ENCODE measurements around the gene AK1. TPM values are rescaled to one million over a fixed set of nuclear protein-coding genes. Genes with fewer than 3 reads are reported as not detected.

AK1 gene
- total and polyA plus RNA-seq, 2 of the 8 experiments (the other 6 are each of a cell fraction or from before 2014, with no cell fraction given): 37.9 to 39.2 TPM

GRCh38 chr9:127833555-127833954 is 43.9 kb downstream of the AK1 start:
- 90% methylated on average over 1 of the region's 1 CpG; no CpG with 5 or more reads in 1 of the 2 experiments for WGBS, 2 experiments (ENCODE audit: extremely low coverage in 1 of 2, insufficient coverage in 1 of 2, insufficient read length in 1 of 2, insufficient replicate concordance in 2 of 2, low coverage in 1 of 2, low lambda C conversion rate in 2 of 2, missing lambda C conversion rate in 1 of 2)
- no peak overlapping the region for H4K5ac ChIP-seq (ENCODE audit: insufficient read length, low read depth, low read length)
- TF ChIP-seq ATF3 (IDR thresholded peaks at IDR 0.05; ENCODE audit: insufficient read depth, low read depth, low read length): no peak
- TF ChIP-seq CBX5 (IDR thresholded peaks at IDR 0.05; ENCODE audit: low read depth, low read length): no peak
- TF ChIP-seq BACH1 (IDR thresholded peaks at IDR 0.05; ENCODE audit: low read length): no peak
- no peak for TF ChIP-seq GABPA (IDR thresholded peaks at IDR 0.05; ENCODE audit: borderline replicate concordance, insufficient read depth, low read length)
- no peak for TF ChIP-seq ZNF274 (IDR thresholded peaks at IDR 0.05; ENCODE audit: borderline replicate concordance, extremely low read depth, low read length)
- TF ChIP-seq SRF (IDR thresholded peaks at IDR 0.05; ENCODE audit: low read depth, low read length): no peak

More at GRCh38 chr9:127833555-127833954, 43.9 kb downstream of the AK1 start:
- Histone ChIP-seq H3K4me3 (ENCODE audit: extremely low read depth in 1 of 4, insufficient read depth in 2 of 4, low read depth in 3 of 4, low read length in 4 of 4) (no peak overlapping the region), H2BK120ac (replicated peaks; ENCODE audit: low read depth, low read length) (no peak overlapping the region), H2BK12ac (ENCODE audit: low read depth, low read length) (no peak overlapping the region), H3K18ac (ENCODE audit: extremely low read depth, low read length) (no peak overlapping the region), H2AK5ac (ENCODE audit: low read depth, low read length) (no peak overlapping the region), H3K79me1 (ENCODE audit: low read depth, low read length) (no peaks in the 10 kb centered on the region), H3K79me2 (ENCODE audit: control insufficient read depth in 1 of 2, insufficient read depth in 2 of 2, low read length in 2 of 2) (no peaks in the 10 kb centered on the region), H3K9ac (replicated peaks in 1 of 4; ENCODE audit: extremely low read depth in 1 of 4, low read depth in 3 of 4, low read length in 3 of 4) (no peak overlapping the region), H3K27me3 (replicated peaks in 1 of 4; ENCODE audit: control insufficient read depth in 3 of 4, extremely low read depth in 1 of 4, insufficient read depth in 3 of 4, low read length in 3 of 4) (no peaks in the 10 kb centered on the region), H2BK20ac (ENCODE audit: low read length) (no peak overlapping the region), H3K14ac (ENCODE audit: insufficient read length) (no peak overlapping the region), H3K36me3 (ENCODE audit: control insufficient read depth in 2 of 4, insufficient read depth in 4 of 4, low read length in 3 of 4) (no peaks in the 10 kb centered on the region), H3K23me2 (ENCODE audit: low read depth, low read length) (no peaks in the 10 kb centered on the region), H3K4ac (replicated peaks; ENCODE audit: insufficient read length, low read depth, low read length) (no peak overlapping the region), H4K8ac (ENCODE audit: extremely low read depth, insufficient read depth, low read length) (no peak overlapping the region), H3K27ac (ENCODE audit: low read depth, low read length) (no peak overlapping the region), H2BK15ac (ENCODE audit: low read length) (no peak overlapping the region), H3K4me1 (replicated peaks in 1 of 4; ENCODE audit: control insufficient read depth in 3 of 4, insufficient read depth in 4 of 4, low read length in 3 of 4) (peaks cover 0 to 7% (median 3%) of the 10 kb centered on the region in 4 experiments; a peak in 4 of 7 replicates), H2BK5ac (ENCODE audit: low read depth, low read length) (no peak overlapping the region), H2AFZ (ENCODE audit: low read length) (no peak overlapping the region), H3K4me2 (ENCODE audit: insufficient read depth in 1 of 2, low read depth in 2 of 2, low read length in 2 of 2) (no peak overlapping the region), H3K23ac (ENCODE audit: insufficient read length) (no peak overlapping the region), H4K91ac (replicated peaks; ENCODE audit: insufficient read length, low read length) (no peak overlapping the region), H3K56ac (replicated peaks; ENCODE audit: insufficient read length, low read depth, low read length) (no peak overlapping the region), H4K20me1 (replicated peaks in 1 of 2; ENCODE audit: control insufficient read depth in 1 of 2, insufficient read depth in 2 of 2, low read length in 2 of 2) (no peaks in the 10 kb centered on the region), H3K9me3 (ENCODE audit: insufficient read depth in 2 of 2, low read depth in 1 of 2, low read length in 1 of 2) (no peaks in the 10 kb centered on the region)
- CTCF ChIA-PET (ENCODE audit: partially characterized antibody): interaction anchor here (1.0 to 7.9 kb wide), 4 partner anchors 19 to 40 kb away, joined by 3 to 51 read pairs (median 4); no protein-coding TSS in a partner anchor
- no peak for DNase-seq (ENCODE audit: low read depth in 1 of 2, low spot score in 2 of 2)
- POLR2A ChIA-PET (ENCODE audit: partially characterized antibody): interaction anchor here (0.8 to 1.6 kb wide), 2 partner anchors 9 to 16 kb away, joined by 3 read pairs; no protein-coding TSS in a partner anchor
- FAIRE-seq: no peak

Data from H1 (cell line).